Measurements from ENCODE around the gene SLC17A1. TPM values are rescaled to one million over a fixed set of nuclear protein-coding genes. Genes with fewer than 3 reads are reported as not detected.

Gene SLC17A1, protein sequence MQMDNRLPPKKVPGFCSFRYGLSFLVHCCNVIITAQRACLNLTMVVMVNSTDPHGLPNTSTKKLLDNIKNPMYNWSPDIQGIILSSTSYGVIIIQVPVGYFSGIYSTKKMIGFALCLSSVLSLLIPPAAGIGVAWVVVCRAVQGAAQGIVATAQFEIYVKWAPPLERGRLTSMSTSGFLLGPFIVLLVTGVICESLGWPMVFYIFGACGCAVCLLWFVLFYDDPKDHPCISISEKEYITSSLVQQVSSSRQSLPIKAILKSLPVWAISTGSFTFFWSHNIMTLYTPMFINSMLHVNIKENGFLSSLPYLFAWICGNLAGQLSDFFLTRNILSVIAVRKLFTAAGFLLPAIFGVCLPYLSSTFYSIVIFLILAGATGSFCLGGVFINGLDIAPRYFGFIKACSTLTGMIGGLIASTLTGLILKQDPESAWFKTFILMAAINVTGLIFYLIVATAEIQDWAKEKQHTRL
- total RNA-seq (not detected), polyA plus RNA-seq (not detected)
- long read RNA-seq, donor 1: 0 reads
- long read RNA-seq, donor 2: 0 reads

DNA sequence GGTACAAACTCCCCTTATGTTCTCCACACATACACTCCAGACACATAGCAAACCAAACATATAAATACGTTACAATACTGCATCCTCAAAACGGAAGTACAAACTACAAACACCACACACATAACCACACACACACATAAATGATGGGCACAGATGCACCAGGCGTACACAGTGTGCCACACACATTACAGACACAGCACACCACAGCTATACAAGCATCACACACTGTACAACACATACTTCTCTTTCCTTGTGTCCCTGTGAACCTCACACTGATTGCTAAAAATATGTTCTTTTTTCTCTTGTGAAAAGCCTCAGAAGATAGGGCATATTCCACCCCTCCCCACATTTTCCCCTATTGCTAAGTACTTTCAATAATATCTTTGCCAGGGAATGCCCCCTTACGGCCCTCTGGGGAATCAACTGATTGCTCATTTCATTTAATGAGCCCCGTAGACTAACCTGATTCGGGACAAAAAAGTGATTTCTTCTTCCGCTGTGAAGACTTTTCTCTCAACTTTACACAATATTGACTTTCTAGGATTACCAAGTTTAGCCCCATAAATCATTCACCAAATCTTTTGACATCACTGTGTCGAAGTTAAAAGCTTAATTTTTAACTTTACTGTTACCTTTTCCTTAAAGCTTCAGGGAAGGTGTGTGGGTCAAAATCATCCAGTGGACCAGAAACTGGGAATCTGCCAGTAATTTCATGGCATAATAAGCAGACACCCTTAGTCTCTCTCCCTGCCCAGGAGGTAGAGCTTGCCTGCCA lies at the start of gene SLC17A1:
TSS of gene SLC17A1 (minus strand) at position 521 of the 775 bp plus-strand sequence. CDS start 1,495 bp downstream, outside the sequence.
- ATAC-seq (no peak), DNase-seq (no peak)
- Histone ChIP-seq H3K27ac (no peak within 1 kb of the TSS), H3K4me3 (no peak within 1 kb of the TSS), H3K9me3 (no peaks in the 10 kb centered on the region), H3K4me1 (no peaks in the 10 kb centered on the region), H3K27me3 (ENCODE audit: insufficient read depth in 3 of 3, low read length in 2 of 3) (peaks cover 0 to 8% (median 2%) of the 10 kb centered on the region in 3 donors), H3K36me3 (ENCODE audit: insufficient read depth in 1 of 2, low read depth in 1 of 2) (no peaks in the 10 kb centered on the region)
- TF ChIP-seq, protein P1, sequence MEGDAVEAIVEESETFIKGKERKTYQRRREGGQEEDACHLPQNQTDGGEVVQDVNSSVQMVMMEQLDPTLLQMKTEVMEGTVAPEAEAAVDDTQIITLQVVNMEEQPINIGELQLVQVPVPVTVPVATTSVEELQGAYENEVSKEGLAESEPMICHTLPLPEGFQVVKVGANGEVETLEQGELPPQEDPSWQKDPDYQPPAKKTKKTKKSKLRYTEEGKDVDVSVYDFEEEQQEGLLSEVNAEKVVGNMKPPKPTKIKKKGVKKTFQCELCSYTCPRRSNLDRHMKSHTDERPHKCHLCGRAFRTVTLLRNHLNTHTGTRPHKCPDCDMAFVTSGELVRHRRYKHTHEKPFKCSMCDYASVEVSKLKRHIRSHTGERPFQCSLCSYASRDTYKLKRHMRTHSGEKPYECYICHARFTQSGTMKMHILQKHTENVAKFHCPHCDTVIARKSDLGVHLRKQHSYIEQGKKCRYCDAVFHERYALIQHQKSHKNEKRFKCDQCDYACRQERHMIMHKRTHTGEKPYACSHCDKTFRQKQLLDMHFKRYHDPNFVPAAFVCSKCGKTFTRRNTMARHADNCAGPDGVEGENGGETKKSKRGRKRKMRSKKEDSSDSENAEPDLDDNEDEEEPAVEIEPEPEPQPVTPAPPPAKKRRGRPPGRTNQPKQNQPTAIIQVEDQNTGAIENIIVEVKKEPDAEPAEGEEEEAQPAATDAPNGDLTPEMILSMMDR (IDR thresholded peaks at IDR 0.05): no peak
- 59 to 65% (median 63%) methylated on average over 8 of the region's 8 CpGs for WGBS, 3 donors
- intact Hi-C loops (cut with DNase I): no loop called here

DNA sequence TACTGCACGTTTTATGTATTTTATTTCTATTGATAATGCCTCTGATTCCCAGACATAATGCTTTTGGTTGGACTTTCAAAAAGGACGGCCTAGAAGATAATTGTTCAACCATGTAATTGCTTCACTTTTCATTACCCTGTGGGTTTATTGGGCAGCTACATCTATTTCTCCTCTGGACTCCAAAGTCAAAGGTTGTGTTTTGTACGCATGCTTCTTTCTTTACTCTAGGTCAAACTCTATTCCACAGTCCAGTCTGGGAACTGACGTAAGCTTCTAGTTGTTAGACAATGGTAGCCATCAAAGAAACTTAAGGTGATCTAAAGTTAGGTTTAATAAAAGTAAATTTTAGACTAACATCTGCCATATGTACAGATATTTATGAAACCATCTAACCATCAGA lies 48.7 kb upstream of the SLC17A1 start:
- Histone ChIP-seq H3K27ac (no peak overlapping the region), H3K4me3 (no peak overlapping the region), H3K9me3 (no peaks in the 10 kb centered on the region), H3K27me3 (ENCODE audit: insufficient read depth in 3 of 3, low read length in 2 of 3) (no peaks in the 10 kb centered on the region), H3K36me3 (ENCODE audit: insufficient read depth in 1 of 2, low read depth in 1 of 2) (no peaks in the 10 kb centered on the region), H3K4me1 (no peaks in the 10 kb centered on the region)
- ATAC-seq (no peak), DNase-seq (no peak)
- intact Hi-C loops (cut with DNase I): no loop called here
- WGBS, 3 donors: 86 to 90% (median 88%) methylated on average over 4 of the region's 4 CpGs
- TF ChIP-seq, protein P1 (IDR thresholded peaks at IDR 0.05): no peak

DNA sequence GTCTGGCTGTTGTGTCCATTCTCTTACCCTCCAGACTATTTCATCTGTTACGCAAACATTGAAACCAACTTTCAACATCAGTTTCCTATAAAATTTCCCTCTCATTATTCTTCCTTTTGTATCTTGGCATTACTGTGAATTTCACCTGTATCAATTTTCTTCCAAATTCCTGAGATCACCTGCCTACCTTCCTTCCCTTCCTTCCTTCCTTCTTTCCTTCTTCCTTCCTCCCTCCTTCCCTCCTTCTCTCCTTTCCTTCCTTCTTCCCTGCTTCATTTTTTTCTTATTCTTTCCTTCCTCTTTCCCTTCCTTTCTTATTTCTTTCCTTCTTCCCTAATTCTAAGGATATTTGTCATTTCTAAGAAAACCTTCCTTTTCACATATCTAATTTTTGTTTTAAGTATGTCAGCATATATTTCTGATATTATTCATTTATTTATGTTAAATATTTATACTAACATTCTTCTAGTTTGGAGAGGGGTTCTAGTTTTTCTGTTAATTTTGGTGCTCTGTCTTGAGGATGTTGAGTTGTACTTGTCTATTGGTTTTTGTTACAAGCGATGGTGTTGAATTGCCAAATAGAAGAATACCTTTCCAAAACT lies 47.0 kb upstream of the SLC17A1 start:
- TF ChIP-seq, protein P1 (IDR thresholded peaks at IDR 0.05): no peak
- Histone ChIP-seq H3K27ac (no peak overlapping the region), H3K27me3 (ENCODE audit: insufficient read depth in 3 of 3, low read length in 2 of 3) (no peaks in the 10 kb centered on the region), H3K4me1 (no peaks in the 10 kb centered on the region), H3K4me3 (no peak overlapping the region), H3K9me3 (no peaks in the 10 kb centered on the region), H3K36me3 (ENCODE audit: insufficient read depth in 1 of 2, low read depth in 1 of 2) (no peaks in the 10 kb centered on the region)
- intact Hi-C loops (cut with DNase I): no loop called here
- ATAC-seq: no peak
- DNase-seq: no peak
- 97% methylated on average over 2 of the region's 2 CpGs for WGBS, 3 donors

DNA sequence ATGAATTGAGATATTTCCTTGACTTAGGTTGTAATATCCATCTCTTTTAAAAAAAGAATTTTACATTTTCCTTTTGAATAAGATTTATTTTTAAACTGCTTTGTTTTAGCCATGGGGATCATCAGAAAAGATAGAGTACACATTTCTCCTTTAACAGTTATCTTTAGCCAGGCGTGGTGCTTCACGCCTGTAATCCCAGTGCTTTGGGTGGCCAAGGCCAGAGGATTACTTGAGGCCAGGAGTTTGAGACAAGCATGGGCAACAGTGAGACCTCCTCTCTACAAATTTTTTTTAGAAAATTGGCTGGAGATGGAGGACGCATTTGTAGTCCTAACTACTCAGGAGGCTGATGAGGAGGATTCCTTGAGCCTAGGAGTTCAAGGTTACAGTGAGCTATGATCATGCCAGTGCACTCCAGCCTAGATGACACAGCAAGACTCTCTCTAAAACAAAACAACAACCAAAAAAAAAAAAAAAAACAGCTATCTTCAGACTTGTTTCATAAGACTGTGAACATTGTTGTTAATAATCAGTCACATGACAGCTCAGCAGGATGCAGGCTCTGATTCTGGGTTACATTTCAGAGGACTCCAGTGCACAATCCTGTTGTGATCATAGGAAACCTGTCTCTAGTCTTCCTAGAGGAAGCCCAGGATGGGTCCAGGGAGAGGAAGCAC lies 44.2 kb upstream of the SLC17A1 start:
- Histone ChIP-seq H3K36me3 (ENCODE audit: insufficient read depth in 1 of 2, low read depth in 1 of 2) (no peaks in the 10 kb centered on the region), H3K4me1 (no peaks in the 10 kb centered on the region), H3K9me3 (no peaks in the 10 kb centered on the region), H3K4me3 (no peak overlapping the region), H3K27ac (no peak overlapping the region), H3K27me3 (ENCODE audit: insufficient read depth in 3 of 3, low read length in 2 of 3) (no peaks in the 10 kb centered on the region)
- intact Hi-C loops (cut with DNase I): no loop called here
- TF ChIP-seq, protein P1 (IDR thresholded peaks at IDR 0.05): no peak
- ATAC-seq (no peak), DNase-seq (no peak)
- WGBS, 3 donors: 59 to 71% (median 59%) methylated on average over 3 of the region's 3 CpGs

Measured in psoas muscle (tissue), 8 donors.